Measurements from ENCODE around the gene DIP2B. TPM values are rescaled to one million over a fixed set of nuclear protein-coding genes. Genes with fewer than 3 reads are reported as not detected.

DIP2B gene
- total RNA-seq, 1 experiment from 2014 or later = 29.4 TPM

- BruUV-seq (replicated peaks) = no TSS peak
- peaks cover 6% of the 10 kb centered on the region; the same call in 1 of the 2 replicates for H3K4me1 ChIP-seq (replicated peaks; ENCODE audit: insufficient read depth)
- TF ChIP-seq EZH2 (IDR thresholded peaks at IDR 0.05; ENCODE audit: low read depth) (no peak), CTCF (conservative IDR thresholded peaks at IDR 0.05) (no peak)
- H3K9me2 ChIP-seq (ENCODE audit: insufficient read depth) = no peaks in the 10 kb centered on the region
- intact Hi-C loops (cut with micrococcal nuclease; ENCODE audit: unreplicated experiment) = no loop called here
- POLR2A ChIA-PET (ENCODE audit: unreplicated experiment) = no interaction called here
- CTCF ChIA-PET = no interaction called here
- no peak overlapping the region for H2AFZ ChIP-seq
- peaks cover 7% of the 10 kb centered on the region; the same call in 1 of the 2 replicates for H3K36me3 ChIP-seq (ENCODE audit: low read depth)
- no peak overlapping the region for H3K4me2 ChIP-seq
- DNase-seq = no peak
- H3F3A ChIP-seq (ENCODE audit: insufficient read depth, low read depth) = peaks cover 10% of the 10 kb centered on the region; the same call in 1 of the 2 replicates
- no peak overlapping the region for H3K27ac ChIP-seq
- H3K79me2 ChIP-seq (ENCODE audit: low read depth) = peaks cover 5% of the 10 kb centered on the region; the same call in 1 of the 2 replicates
- H3K4me3 ChIP-seq = no peak overlapping the region
- no peaks in the 10 kb centered on the region for H4K20me1 ChIP-seq (ENCODE audit: insufficient read depth)
- H3K9me3 ChIP-seq (ENCODE audit: insufficient read depth, low read depth) = no peaks in the 10 kb centered on the region
- H3K27me3 ChIP-seq (ENCODE audit: insufficient read depth, low read depth) = no peaks in the 10 kb centered on the region
Measured at GRCh38 chr12:50633955-50634354, 129.2 kb downstream of the DIP2B start.

GRCh38 chr12:50634379-50634778 is 129.6 kb downstream of the DIP2B start:
- Histone ChIP-seq H3K27me3 (ENCODE audit: insufficient read depth, low read depth) (no peaks in the 10 kb centered on the region), H2AFZ (no peak overlapping the region), H3K9me3 (ENCODE audit: insufficient read depth, low read depth) (no peaks in the 10 kb centered on the region), H4K20me1 (ENCODE audit: insufficient read depth) (no peaks in the 10 kb centered on the region), H3K9me2 (ENCODE audit: insufficient read depth) (no peaks in the 10 kb centered on the region), H3K4me3 (no peak overlapping the region), H3K79me2 (ENCODE audit: low read depth) (peaks cover 5% of the 10 kb centered on the region; the same call in 1 of the 2 replicates), H3K4me1 (replicated peaks; ENCODE audit: insufficient read depth) (peaks cover 10% of the 10 kb centered on the region; the same call in 1 of the 2 replicates), H3K36me3 (ENCODE audit: low read depth) (peaks cover 7% of the 10 kb centered on the region; the same call in 1 of the 2 replicates), H3F3A (ENCODE audit: insufficient read depth, low read depth) (peaks cover 10% of the 10 kb centered on the region; the same call in 1 of the 2 replicates), H3K4me2 (no peak overlapping the region), H3K27ac (no peak overlapping the region)
- POLR2A ChIA-PET (ENCODE audit: unreplicated experiment) = interaction anchor here (0.6 kb wide), 1 partner anchor 210 kb away, joined by 4 read pairs; no protein-coding TSS in a partner anchor
- intact Hi-C loops (cut with micrococcal nuclease; ENCODE audit: unreplicated experiment) = no loop called here
- DNase-seq = no peak
- TF ChIP-seq EZH2 (IDR thresholded peaks at IDR 0.05; ENCODE audit: low read depth) (no peak), CTCF (conservative IDR thresholded peaks at IDR 0.05) (no peak)
- BruUV-seq (replicated peaks) = no TSS peak
- CTCF ChIA-PET = no interaction called here

- DNase-seq = no peak
- Histone ChIP-seq H4K20me1 (ENCODE audit: insufficient read depth) (no peaks in the 10 kb centered on the region), H3K9me2 (ENCODE audit: insufficient read depth) (no peaks in the 10 kb centered on the region), H3K4me1 (replicated peaks; ENCODE audit: insufficient read depth) (peaks cover 18% of the 10 kb centered on the region; the same call in 1 of the 2 replicates), H2AFZ (no peak overlapping the region), H3K36me3 (ENCODE audit: low read depth) (peaks cover 7% of the 10 kb centered on the region; the same call in 1 of the 2 replicates), H3K9me3 (ENCODE audit: insufficient read depth, low read depth) (no peaks in the 10 kb centered on the region), H3K27ac (no peak overlapping the region), H3K79me2 (ENCODE audit: low read depth) (peaks cover 5% of the 10 kb centered on the region; the same call in 1 of the 2 replicates), H3K27me3 (ENCODE audit: insufficient read depth, low read depth) (no peaks in the 10 kb centered on the region), H3K4me2 (no peak overlapping the region), H3K4me3 (no peak overlapping the region), H3F3A (ENCODE audit: insufficient read depth, low read depth) (peaks cover 10% of the 10 kb centered on the region; the same call in 1 of the 2 replicates)
- intact Hi-C loops (cut with micrococcal nuclease; ENCODE audit: unreplicated experiment) = no loop called here
- no TSS peak for BruUV-seq (replicated peaks)
- ChIA-PET CTCF (no interaction called here), POLR2A (ENCODE audit: unreplicated experiment) (no interaction called here)
- TF ChIP-seq EZH2 (IDR thresholded peaks at IDR 0.05; ENCODE audit: low read depth) (no peak), CTCF (conservative IDR thresholded peaks at IDR 0.05) (no peak)
Measured at GRCh38 chr12:50635364-50635763, 130.6 kb downstream of the DIP2B start.

Measured in PC-9 (cell line).